K562 (cell line): ENCODE results near the gene STUM. TPM values are rescaled to one million over a fixed set of nuclear protein-coding genes. Genes with fewer than 3 reads are reported as not detected.

Experiments
- ATAC-seq: fragments of 200-7000 bp; cut with Tn5 transposase; 3 replicates; pipeline ENCODE4 v1.9.1; 2020; ENCODE audit warnings: moderate library complexity
- BruUV-seq: library from RNA; stranded (reverse); fragments of 400-500 nt; replicated peaks from 2 replicates; lab custom pipeline; 2021; lab: Mats Ljungman, UMichigan
- CTCF ChIA-PET: fragments of 300-600 bp; formaldehyde crosslinking; extraction: SDS; loops from one replicate; lab custom pipeline; 2021; ENCODE audit warnings: low intra/inter-chr PET ratio; lab: Yijun Ruan, JAX
- POLR2A ChIA-PET: fragments of 300-600, 350-650 bp; sonication (Branson Sonifier 250); formaldehyde crosslinking; extraction: SDS; loops from one replicate; lab custom pipeline; 2021; ENCODE audit warnings: antibody characterized with exemption, inconsistent platforms; lab: Yijun Ruan, JAX
- DNase-seq, 4 experiments: peaks; one replicate each; pipeline versions ENCODE4 v3.0.0 to v3.0.0-alpha.2; 2011 to 2018; ENCODE audit warnings: low spot score in 3 of 4, mixed read lengths in 3 of 4; ENCODE audit errors: extremely low read depth in 1 of 4
- FAIRE-seq: peaks from 2 replicates; lab custom pipeline; 2011; peaks lifted over from hg19 to GRCh38; lab: Jason Lieb, UNC
- H2AFZ ChIP-seq: 2 replicates; pipeline ENCODE4 v1.6.0; 2011; ENCODE audit warnings: low read depth, low read length, control low read depth, inconsistent platforms
- H3K27ac ChIP-seq: fragments of 200-600 bp; 3 replicates; pipeline ENCODE4 v1.8.0; 2011; ENCODE audit warnings: low read depth, mild to moderate bottlenecking, control low read depth, inconsistent platforms, low read length, moderate library complexity, mixed read lengths; ENCODE audit errors: extremely low read depth
- H3K27me3 ChIP-seq, 2 experiments: fragments of 300-600 bp in 1 of 2; 2 replicates in 1 of 2; 3 replicates in 1 of 2; pipeline versions ENCODE4 v1.6.0 to v1.8.0; 2011; ENCODE audit warnings: inconsistent platforms in 2 of 2, low read length in 2 of 2, mild to moderate bottlenecking in 1 of 2, mixed read lengths in 1 of 2, moderate library complexity in 1 of 2; ENCODE audit not compliant: control insufficient read depth in 2 of 2, insufficient read depth in 2 of 2
- H3K36me3 ChIP-seq: fragments of 300-600 bp; 3 replicates; pipeline ENCODE4 v1.8.0; 2011; ENCODE audit warnings: mild to moderate bottlenecking, low read length, inconsistent platforms; ENCODE audit not compliant: control insufficient read depth, insufficient read depth
- H3K4me1 ChIP-seq, 2 experiments: fragments of 200-600 bp in 1 of 2; replicated peaks in 1 of 2; 2 replicates in 1 of 2; 3 replicates in 1 of 2; pipeline versions ENCODE4 v1.5.1 to v1.8.0; 2011; ENCODE audit warnings: inconsistent platforms in 2 of 2, low read length in 2 of 2, mild to moderate bottlenecking in 1 of 2, mixed read lengths in 1 of 2, moderate library complexity in 1 of 2; ENCODE audit not compliant: control insufficient read depth in 2 of 2, insufficient read depth in 2 of 2
- H3K4me2 ChIP-seq: 2 replicates; pipeline ENCODE4 v1.6.1; 2011; ENCODE audit warnings: low read length, control low read depth, inconsistent platforms, mixed read lengths; ENCODE audit not compliant: insufficient read depth
- H3K4me3 ChIP-seq: fragments of 200-600 bp; sonication (generic), shearing (Covaris generic); 2 replicates; pipeline ENCODE4 v1.5.1; 2016; ENCODE audit warnings: control low read depth, inconsistent platforms
- H3K79me2 ChIP-seq: fragments of 200-600 bp; 3 replicates; pipeline ENCODE4 v1.8.0; 2011; ENCODE audit warnings: low read length, inconsistent platforms; ENCODE audit not compliant: control insufficient read depth, insufficient read depth
- H3K9ac ChIP-seq, 2 experiments: 2 replicates each; pipeline versions ENCODE4 v1.6.0 to v1.6.1; 2011; ENCODE audit warnings: low read depth in 2 of 2, low read length in 2 of 2, control low read depth in 1 of 2, inconsistent platforms in 1 of 2, mild to moderate bottlenecking in 1 of 2, mixed read lengths in 1 of 2; ENCODE audit not compliant: insufficient read depth in 1 of 2
- H3K9me1 ChIP-seq: one replicate; pipeline ENCODE4 v1.6.0; 2011; ENCODE audit warnings: inconsistent platforms, mild to moderate bottlenecking, low read length, moderate library complexity; ENCODE audit not compliant: control insufficient read depth, insufficient read depth
- H3K9me3 ChIP-seq: replicated peaks from 2 replicates; pipeline ENCODE4 v1.5.1; 2011; ENCODE audit warnings: low read depth, low read length, inconsistent platforms; ENCODE audit not compliant: control insufficient read depth, insufficient read depth
- H4K20me1 ChIP-seq: replicated peaks from 2 replicates; pipeline ENCODE4 v1.6.1; 2011; ENCODE audit warnings: low read length, inconsistent platforms, mixed read lengths; ENCODE audit not compliant: control insufficient read depth, insufficient read depth
- ATF6 ChIP-seq: sonication (generic); formaldehyde crosslinking; IDR thresholded peaks from 2 replicates; pipeline ENCODE4 v1.4.0; 2020; ENCODE audit warnings: mild to moderate bottlenecking, missing genetic modification reagents
- CEBPZ ChIP-seq: fragments of 150-350 bp; IDR thresholded peaks from 2 replicates; pipeline ENCODE4 v1.6.1; 2014; ENCODE audit warnings: low read depth, mild to moderate bottlenecking, low read length, borderline replicate concordance
- CTBP1 ChIP-seq: fragments of 450-650 bp; IDR thresholded peaks from 2 replicates; pipeline ENCODE4 v1.6.1; 2016; ENCODE audit warnings: borderline replicate concordance
- EWSR1 ChIP-seq: fragments of 450-650 bp; IDR thresholded peaks from 2 replicates; pipeline ENCODE4 v1.6.1; 2018; ENCODE audit warnings: borderline replicate concordance, mild to moderate bottlenecking, low read depth, moderate library complexity; ENCODE audit not compliant: partially characterized antibody
- FOXP1 ChIP-seq: sonication (generic); formaldehyde crosslinking; IDR thresholded peaks from 2 replicates; pipeline ENCODE4 v1.8.0; 2022; ENCODE audit warnings: mild to moderate bottlenecking, missing genetic modification reagents
- HDAC1 ChIP-seq, 2 experiments: fragments of 450-650 bp; IDR thresholded peaks; 2 replicates each; pipeline ENCODE4 v1.6.1; 2016 to 2017; ENCODE audit warnings: inconsistent platforms in 1 of 2, mild to moderate bottlenecking in 1 of 2, moderate library complexity in 1 of 2
- JUNB ChIP-seq: fragments of 450-650 bp; formaldehyde crosslinking; conservative IDR thresholded peaks from 2 replicates; pipeline ENCODE4 v1.4.0; 2020; ENCODE audit warnings: mild to moderate bottlenecking
- MCM3 ChIP-seq: fragments of 450-650 bp; IDR thresholded peaks from 2 replicates; pipeline ENCODE4 v1.6.1; 2016
- NFXL1 ChIP-seq: fragments of 450-650 bp; formaldehyde crosslinking; IDR thresholded peaks from 2 replicates; pipeline ENCODE4 v1.4.0; 2021; ENCODE audit warnings: mild to moderate bottlenecking
- NR1H2 ChIP-seq: sonication (generic); formaldehyde crosslinking; IDR thresholded peaks from 2 replicates; pipeline ENCODE4 v1.4.0; 2020; ENCODE audit warnings: mild to moderate bottlenecking, missing genetic modification reagents
- OTX1 ChIP-seq: fragments of 450-650 bp; formaldehyde crosslinking; IDR thresholded peaks from 2 replicates; pipeline ENCODE4 v1.4.0; 2022; ENCODE audit warnings: mild to moderate bottlenecking
- PHB2 ChIP-seq: fragments of 450-650 bp; IDR thresholded peaks from 2 replicates; pipeline ENCODE4 v1.6.1; 2017; ENCODE audit warnings: low read depth
- RB1 ChIP-seq: fragments of 450-650 bp; IDR thresholded peaks from 2 replicates; pipeline ENCODE4 v1.6.1; 2017; ENCODE audit warnings: low read depth, mild to moderate bottlenecking
- ZNF174 ChIP-seq: fragments of 250-450 bp; sonication (Bioruptor Pico); IDR thresholded peaks from 2 replicates; pipeline ENCODE4 v1.4.0; 2020; ENCODE audit warnings: mild to moderate bottlenecking
- WGBS: fragments of 100-300 bp; shearing (Covaris generic); methylation state at CpG from one replicate; pipeline ENCODE4 v1.1.6; 2016; ENCODE audit warnings: low coverage, mixed read lengths; ENCODE audit not compliant: insufficient coverage; ENCODE audit errors: missing lambda C conversion rate; 5-methylcytosine and 5-hydroxymethylcytosine counted together
- in situ Hi-C: fragments of 300-500 bp; cut with MboI; formaldehyde crosslinking; loops from 4 replicates; pipeline ENCODE4 v1.15.0; 2018; ENCODE audit warnings: inconsistent platforms, mixed read lengths
- intact Hi-C: fragments of 100-400 bp; cut with micrococcal nuclease; formaldehyde crosslinking; loops from 2 replicates; pipeline ENCODE4 v1.14.2; 2022
- polyA plus RNA-seq, 8 experiments: library from polyadenylated mRNA; depleted of rRNA in 4 of 8; stranded (reverse) in 5 of 8; unstranded in 3 of 8; fragments of >200 nt; fragmentation: Nextera tagmentation in 2 of 8; fragmentation: Illumina TruSeq in 1 of 8; extraction: Ambion mirVana in 2 of 8; extraction: Trizol in 1 of 8; gene quantifications; 2 replicates each; pipeline versions ENCODE4 v1.2.1 to v1.2.3, GENCODE V29; 2011 to 2014; ENCODE audit warnings: inconsistent platforms in 1 of 8, missing spikeins in 1 of 8
- total RNA-seq, 7 experiments: library from RNA; depleted of rRNA in 6 of 7; stranded (reverse); fragments of >200 nt in 6 of 7; fragmentation: Illumina TruSeq in 2 of 7; extraction: Trizol in 2 of 7; gene quantifications; 2 replicates each; pipeline versions ENCODE4 v1.2.1 to v1.2.3, GENCODE V29; 2011 to 2021; ENCODE audit warnings: low replicate concordance in 1 of 7
- TF ChIP-seq, protein P1 (sequence below): fragments of 150-350 bp; conservative IDR thresholded peaks from 2 replicates; pipeline ENCODE4 v1.6.1; 2014; ENCODE audit warnings: low read length
- TF ChIP-seq, protein P2 (sequence below): sonication (generic); formaldehyde crosslinking; IDR thresholded peaks from 2 replicates; pipeline ENCODE4 v1.9.0; 2022; ENCODE audit warnings: mild to moderate bottlenecking, missing genetic modification reagents

The STUM gene
- total and polyA plus RNA-seq, 9 of the 15 experiments (the other 6 are each of a cell fraction or from before 2014, with no cell fraction given): not detected

- intact Hi-C loops (loop anchor here (5.0 kb wide), 1 partner anchor 41 kb away; no protein-coding TSS in a partner anchor), in situ Hi-C loops (loop anchor here (5.0 to 10.0 kb wide), 3 partner anchors 191 to 1318 kb away; no protein-coding TSS in a partner anchor)
- no TSS peak for BruUV-seq
- no peak for FAIRE-seq
- WGBS: 21% methylated on average over 1 of the region's 1 CpG
- peaks cover 0 to 24% of the 10 kb centered on the region in 2 experiments; a peak in 2 of 5 replicates for H3K4me1 ChIP-seq
- no peak overlapping the region for H3K9ac ChIP-seq
- H3K9me1 ChIP-seq: no peaks in the 10 kb centered on the region
- H2AFZ ChIP-seq: no peak overlapping the region
- H4K20me1 ChIP-seq: 0 out of 2 replicates have a peak, but pooled peaks cover 10% of the 10 kb centered on the region
- DNase-seq: no peak
- no peak overlapping the region for H3K4me3 ChIP-seq
- no peak overlapping the region for H3K4me2 ChIP-seq
- no peaks in the 10 kb centered on the region for H3K36me3 ChIP-seq
- no peaks in the 10 kb centered on the region for H3K79me2 ChIP-seq
- ChIA-PET CTCF (interaction anchor here (3.6 kb wide), 1 partner anchor 191 kb away, joined by 32 read pairs; no protein-coding TSS in a partner anchor), POLR2A (interaction anchor here (1.1 kb wide), 1 partner anchor 187 kb away, joined by 3 read pairs; no protein-coding TSS in a partner anchor)
- no peak for ATAC-seq
- peaks cover 45 to 89% of the 10 kb centered on the region in 2 experiments for H3K27me3 ChIP-seq
- H3K27ac ChIP-seq: no peak overlapping the region
- H3K9me3 ChIP-seq: no peaks in the 10 kb centered on the region
- no peak for TF ChIP-seq PHB2
- TF ChIP-seq, protein P1, sequence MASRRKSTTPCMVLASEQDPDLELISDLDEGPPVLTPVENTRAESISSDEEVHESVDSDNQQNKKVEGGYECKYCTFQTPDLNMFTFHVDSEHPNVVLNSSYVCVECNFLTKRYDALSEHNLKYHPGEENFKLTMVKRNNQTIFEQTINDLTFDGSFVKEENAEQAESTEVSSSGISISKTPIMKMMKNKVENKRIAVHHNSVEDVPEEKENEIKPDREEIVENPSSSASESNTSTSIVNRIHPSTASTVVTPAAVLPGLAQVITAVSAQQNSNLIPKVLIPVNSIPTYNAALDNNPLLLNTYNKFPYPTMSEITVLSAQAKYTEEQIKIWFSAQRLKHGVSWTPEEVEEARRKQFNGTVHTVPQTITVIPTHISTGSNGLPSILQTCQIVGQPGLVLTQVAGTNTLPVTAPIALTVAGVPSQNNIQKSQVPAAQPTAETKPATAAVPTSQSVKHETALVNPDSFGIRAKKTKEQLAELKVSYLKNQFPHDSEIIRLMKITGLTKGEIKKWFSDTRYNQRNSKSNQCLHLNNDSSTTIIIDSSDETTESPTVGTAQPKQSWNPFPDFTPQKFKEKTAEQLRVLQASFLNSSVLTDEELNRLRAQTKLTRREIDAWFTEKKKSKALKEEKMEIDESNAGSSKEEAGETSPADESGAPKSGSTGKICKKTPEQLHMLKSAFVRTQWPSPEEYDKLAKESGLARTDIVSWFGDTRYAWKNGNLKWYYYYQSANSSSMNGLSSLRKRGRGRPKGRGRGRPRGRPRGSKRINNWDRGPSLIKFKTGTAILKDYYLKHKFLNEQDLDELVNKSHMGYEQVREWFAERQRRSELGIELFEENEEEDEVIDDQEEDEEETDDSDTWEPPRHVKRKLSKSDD: no peak
- no peak for TF ChIP-seq CEBPZ
- TF ChIP-seq NR1H2: no peak
- TF ChIP-seq JUNB (CRISPR knock-in tag): no peak
- TF ChIP-seq FOXP1 (CRISPR knock-in tag): no peak
- no peak for TF ChIP-seq HDAC1 (IDR thresholded peaks at IDR 0.05)
- TF ChIP-seq ZNF174: no peak
- TF ChIP-seq CTBP1: no peak
- TF ChIP-seq ATF6 (CRISPR knock-in tag): no peak
- TF ChIP-seq RB1: no peak
- 0 out of 2 replicates have a peak, but pooled peaks have one; percentile 48 for TF ChIP-seq OTX1
- no peak for TF ChIP-seq NFXL1 (CRISPR knock-in tag)
- TF ChIP-seq EWSR1: no peak
- TF ChIP-seq MCM3: 0 out of 2 replicates have a peak, but pooled peaks have one; percentile 48
- TF ChIP-seq, protein P2, sequence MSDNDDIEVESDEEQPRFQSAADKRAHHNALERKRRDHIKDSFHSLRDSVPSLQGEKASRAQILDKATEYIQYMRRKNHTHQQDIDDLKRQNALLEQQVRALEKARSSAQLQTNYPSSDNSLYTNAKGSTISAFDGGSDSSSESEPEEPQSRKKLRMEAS (CRISPR knock-in tag): no peak
Observed at GRCh38 chr1:226636847-226637096, 88.2 kb downstream of the STUM start.
